ENCODE results near the gene SBNO2. TPM values are rescaled to one million over a fixed set of nuclear protein-coding genes. Genes with fewer than 3 reads are reported as not detected.

The SBNO2 gene
- total RNA-seq, 4 donors from 2014 or later: 13.4 to 51.2 (median 19.1) TPM

DNA sequence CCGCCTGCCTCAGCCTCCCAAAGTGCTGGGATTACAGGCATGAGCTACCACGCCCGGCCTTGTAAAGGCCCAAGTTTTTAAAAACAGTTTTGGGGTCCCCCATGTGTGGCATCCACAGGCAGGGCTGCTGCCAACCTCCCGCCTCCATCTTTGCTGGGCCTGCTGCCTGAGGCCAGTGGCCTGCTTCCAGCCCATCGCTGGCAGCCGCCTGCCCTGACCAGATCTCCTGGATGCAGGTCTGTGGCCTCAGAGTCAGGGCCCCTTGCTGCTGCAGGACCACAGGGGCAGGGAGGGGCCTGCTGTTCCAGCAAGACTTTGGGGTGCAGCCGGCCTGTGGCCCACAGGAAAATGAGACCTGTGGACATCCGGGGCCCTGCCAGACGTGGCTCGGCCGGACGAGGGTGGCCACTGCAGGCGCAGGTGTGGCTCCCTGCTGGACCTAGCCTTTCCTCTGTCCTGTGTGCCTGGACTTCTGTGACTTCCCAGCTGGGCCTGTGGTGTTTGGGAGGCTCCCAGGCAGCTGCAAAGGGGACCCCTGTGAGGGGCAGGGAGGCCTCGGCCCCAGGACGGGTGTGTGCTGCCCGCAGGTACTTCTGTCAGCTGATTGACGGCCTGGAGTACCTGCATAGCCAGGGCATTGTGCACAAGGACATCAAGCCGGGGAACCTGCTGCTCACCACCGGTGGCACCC, 45.9 kb upstream of the SBNO2 start:
- TF ChIP-seq, protein P1, sequence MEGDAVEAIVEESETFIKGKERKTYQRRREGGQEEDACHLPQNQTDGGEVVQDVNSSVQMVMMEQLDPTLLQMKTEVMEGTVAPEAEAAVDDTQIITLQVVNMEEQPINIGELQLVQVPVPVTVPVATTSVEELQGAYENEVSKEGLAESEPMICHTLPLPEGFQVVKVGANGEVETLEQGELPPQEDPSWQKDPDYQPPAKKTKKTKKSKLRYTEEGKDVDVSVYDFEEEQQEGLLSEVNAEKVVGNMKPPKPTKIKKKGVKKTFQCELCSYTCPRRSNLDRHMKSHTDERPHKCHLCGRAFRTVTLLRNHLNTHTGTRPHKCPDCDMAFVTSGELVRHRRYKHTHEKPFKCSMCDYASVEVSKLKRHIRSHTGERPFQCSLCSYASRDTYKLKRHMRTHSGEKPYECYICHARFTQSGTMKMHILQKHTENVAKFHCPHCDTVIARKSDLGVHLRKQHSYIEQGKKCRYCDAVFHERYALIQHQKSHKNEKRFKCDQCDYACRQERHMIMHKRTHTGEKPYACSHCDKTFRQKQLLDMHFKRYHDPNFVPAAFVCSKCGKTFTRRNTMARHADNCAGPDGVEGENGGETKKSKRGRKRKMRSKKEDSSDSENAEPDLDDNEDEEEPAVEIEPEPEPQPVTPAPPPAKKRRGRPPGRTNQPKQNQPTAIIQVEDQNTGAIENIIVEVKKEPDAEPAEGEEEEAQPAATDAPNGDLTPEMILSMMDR (IDR thresholded peaks at IDR 0.05; ENCODE audit: low read depth): no peak

DNA sequence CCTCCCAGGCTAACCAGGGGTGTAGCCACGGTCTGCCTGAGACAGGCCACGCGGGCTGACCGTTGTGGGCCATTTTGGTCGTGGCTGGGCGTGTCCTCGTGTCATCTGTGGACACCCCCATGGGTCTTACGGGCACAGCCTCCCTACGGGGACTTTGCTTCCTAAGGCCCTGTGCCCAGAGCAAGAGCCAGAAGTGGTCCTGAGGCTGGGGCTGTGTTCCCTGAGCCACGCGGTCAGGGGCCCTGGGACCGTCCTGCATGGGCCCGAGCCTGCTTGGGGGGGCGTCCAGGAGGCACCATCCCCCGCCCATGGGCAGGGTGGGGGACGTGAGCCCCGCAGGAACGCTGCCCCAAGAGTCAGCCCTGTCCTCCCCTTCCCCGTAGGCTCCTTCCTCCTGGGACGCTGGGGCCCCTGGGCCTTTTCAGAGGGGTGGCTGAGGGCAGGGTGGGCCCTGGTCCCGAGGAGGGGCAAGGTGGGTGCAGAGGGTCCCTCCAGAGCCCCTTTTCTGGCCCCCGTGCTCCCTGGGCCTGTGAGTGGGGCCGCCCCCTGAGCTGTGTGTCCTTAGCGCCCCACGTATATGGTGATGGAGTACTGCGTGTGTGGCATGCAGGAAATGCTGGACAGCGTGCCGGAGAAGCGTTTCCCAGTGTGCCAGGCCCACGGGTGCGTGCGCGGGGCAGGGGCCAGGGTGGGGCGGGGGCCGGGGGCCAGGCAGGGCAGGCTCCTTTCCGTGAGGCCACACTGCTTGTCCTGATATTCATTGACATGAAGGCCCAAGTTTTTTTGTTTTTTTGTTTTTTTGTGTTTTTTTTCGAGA, 44.9 kb upstream of the SBNO2 start:
- TF ChIP-seq, protein P1 (IDR thresholded peaks at IDR 0.05; ENCODE audit: low read depth): no peak

- TF ChIP-seq, protein P1 (IDR thresholded peaks at IDR 0.05; ENCODE audit: low read depth): no peak
These were observed 43.3 kb upstream of the SBNO2 start for GRCh38 chr19:1217366-1217765.

DNA sequence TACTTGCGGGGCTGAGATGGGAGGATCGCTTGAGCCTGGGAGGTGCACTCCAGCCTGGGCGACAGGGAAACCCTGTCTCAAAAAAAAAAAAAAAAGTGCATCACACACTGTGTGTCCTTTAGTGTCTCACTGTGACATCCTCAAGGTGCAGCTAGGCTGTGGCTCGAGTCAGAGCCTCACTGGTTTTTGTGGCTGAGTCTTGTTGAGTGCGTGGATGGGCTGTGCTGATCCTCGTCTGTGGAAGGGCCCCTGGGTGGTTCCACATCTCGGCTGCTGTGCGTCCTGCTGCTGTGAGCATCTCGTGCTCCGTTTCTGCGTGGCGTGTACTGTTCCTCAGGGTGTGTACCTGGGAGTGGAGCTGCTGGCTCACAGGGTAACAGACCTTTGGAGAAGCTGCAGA, 42.7 kb upstream of the SBNO2 start:
- TF ChIP-seq, protein P1 (IDR thresholded peaks at IDR 0.05; ENCODE audit: low read depth): no peak

DNA sequence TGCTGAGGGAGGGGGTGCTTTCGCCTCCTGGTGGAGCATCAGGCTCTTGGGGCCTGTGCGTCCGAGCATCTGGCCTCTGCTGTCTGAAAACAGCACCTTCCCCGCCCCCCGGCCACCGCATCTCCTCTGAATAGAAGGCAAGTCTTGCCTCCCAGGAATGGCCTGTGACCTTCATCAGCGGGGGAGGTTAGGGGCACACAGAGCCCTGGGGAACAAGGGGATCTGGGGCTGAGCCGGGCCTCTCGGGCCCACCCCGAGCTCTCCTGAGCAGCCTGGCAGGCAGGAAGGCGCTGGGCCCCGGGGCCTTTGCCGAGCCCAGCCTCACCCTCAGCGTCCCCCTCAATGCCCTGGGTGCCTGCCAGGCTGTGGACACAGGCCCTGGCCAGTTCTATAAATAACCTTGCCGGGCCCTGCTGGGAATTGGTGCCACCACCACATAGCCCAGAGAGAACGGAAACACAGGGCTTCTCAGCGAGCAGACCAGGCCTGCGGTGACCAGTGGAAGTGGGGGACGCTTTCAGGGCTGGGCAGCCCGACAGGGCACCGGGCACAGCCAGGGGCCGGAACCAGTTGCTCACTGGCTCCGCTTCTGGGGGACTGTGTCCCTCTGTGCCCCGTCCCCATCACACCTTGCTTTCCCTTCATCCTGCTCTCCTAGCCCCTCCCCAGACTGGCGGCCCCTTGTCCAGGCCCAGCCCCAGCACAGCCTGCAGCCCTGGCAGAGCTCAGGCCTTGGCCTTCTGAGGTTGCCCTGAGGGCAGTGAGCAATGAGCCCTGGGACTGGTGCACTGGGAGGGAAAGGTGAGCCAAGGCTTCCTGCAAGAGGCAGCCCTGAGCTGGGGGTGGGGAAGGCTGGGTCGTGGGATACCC, 41.0 kb upstream of the SBNO2 start:
- TF ChIP-seq, protein P1 (IDR thresholded peaks at IDR 0.05; ENCODE audit: low read depth): no peak

DNA sequence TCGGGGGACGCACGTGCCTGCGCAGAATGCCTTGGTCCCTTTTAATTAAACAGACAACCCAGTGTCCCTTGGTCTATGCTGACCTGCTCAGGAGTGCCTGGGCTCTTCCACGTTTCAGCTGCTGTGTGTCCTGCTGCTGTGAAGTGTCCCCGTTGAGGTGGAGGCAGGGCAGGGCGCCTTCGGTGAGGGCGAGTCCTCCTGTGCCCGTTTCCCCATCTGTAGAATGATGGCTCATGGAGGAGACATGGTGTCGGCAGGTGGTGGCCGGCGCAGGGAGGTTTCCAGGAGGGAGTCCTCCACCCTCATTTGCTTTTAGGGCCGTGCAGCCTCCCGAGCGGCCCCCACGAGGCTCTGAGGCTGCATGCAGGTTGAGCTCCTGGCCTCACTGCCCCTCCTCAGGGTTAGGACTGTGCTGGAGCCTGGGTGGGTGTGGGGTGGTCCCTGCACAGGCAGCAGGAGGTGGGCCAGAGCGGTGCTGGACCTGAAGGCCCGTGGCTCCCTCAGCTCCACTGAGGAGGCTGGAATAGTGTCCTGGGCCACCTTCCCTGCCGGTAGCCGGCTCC, 40.3 kb upstream of the SBNO2 start:
- TF ChIP-seq, protein P1 (IDR thresholded peaks at IDR 0.05; ENCODE audit: low read depth): no peak

Data from subcutaneous adipose tissue (tissue), 4 donors.